ENCODE data around the gene SOCS7. TPM values are rescaled to one million over a fixed set of nuclear protein-coding genes. Genes with fewer than 3 reads are reported as not detected.

The SOCS7 gene
- total RNA-seq, 1 donor from 2014 or later = 19.0 TPM

- TF ChIP-seq CTCF (IDR thresholded peaks at IDR 0.05; ENCODE audit: insufficient read depth, low read length, severe bottlenecking) = no peak
- FAIRE-seq (no peak), DNase-seq (ENCODE audit: low read depth) (no peak)
- Histone ChIP-seq H3K36me3 (ENCODE audit: control insufficient read depth, insufficient read depth, low read length) (no peaks in the 10 kb centered on the region), H3K4me3 (ENCODE audit: low read depth, low read length) (no peak overlapping the region), H3K27me3 (ENCODE audit: control insufficient read depth, insufficient read depth, low read length) (peaks cover 25% of the 10 kb centered on the region)
These were observed 65.2 kb downstream of the SOCS7 start for GRCh38 chr17:38416840-38417209.

- H3K27me3 ChIP-seq (ENCODE audit: control insufficient read depth, insufficient read depth, low read length) = peaks cover 27% of the 10 kb centered on the region
These were observed 65.7 kb downstream of the SOCS7 start for GRCh38 chr17:38417210-38417951.

GRCh38 chr17:38418062-38418692 lies 66.5 kb downstream of the SOCS7 start:
- H3K4me3 ChIP-seq (ENCODE audit: low read depth, low read length) = no peak overlapping the region
- H3K27me3 ChIP-seq (ENCODE audit: control insufficient read depth, insufficient read depth, low read length) = peaks cover 27% of the 10 kb centered on the region
- TF ChIP-seq CTCF (IDR thresholded peaks at IDR 0.05; ENCODE audit: insufficient read depth, low read length, severe bottlenecking) = no peak
- FAIRE-seq = no peak
- H3K36me3 ChIP-seq (ENCODE audit: control insufficient read depth, insufficient read depth, low read length) = no peaks in the 10 kb centered on the region
- no peak for DNase-seq (ENCODE audit: low read depth)

More at GRCh38 chr17:38417210-38417951, 65.7 kb downstream of the SOCS7 start:
- no peak for TF ChIP-seq CTCF (IDR thresholded peaks at IDR 0.05; ENCODE audit: insufficient read depth, low read length, severe bottlenecking)
- DNase-seq (ENCODE audit: low read depth) (no peak), FAIRE-seq (no peak)
- Histone ChIP-seq H3K36me3 (ENCODE audit: control insufficient read depth, insufficient read depth, low read length) (no peaks in the 10 kb centered on the region), H3K4me3 (ENCODE audit: low read depth, low read length) (no peak overlapping the region)

GRCh38 chr17:38418693-38419507 lies 67.3 kb downstream of the SOCS7 start:
- FAIRE-seq (no peak), DNase-seq (ENCODE audit: low read depth) (no peak)
- H3K27me3 ChIP-seq (ENCODE audit: control insufficient read depth, insufficient read depth, low read length) = peaks cover 27% of the 10 kb centered on the region
- H3K36me3 ChIP-seq (ENCODE audit: control insufficient read depth, insufficient read depth, low read length) = no peaks in the 10 kb centered on the region
- TF ChIP-seq CTCF (IDR thresholded peaks at IDR 0.05; ENCODE audit: insufficient read depth, low read length, severe bottlenecking) = no peak
- H3K4me3 ChIP-seq (ENCODE audit: low read depth, low read length) = no peak overlapping the region

GRCh38 chr17:38419508-38419981 lies 67.9 kb downstream of the SOCS7 start:
- DNase-seq (ENCODE audit: low read depth) = no peak
- no peaks in the 10 kb centered on the region for H3K36me3 ChIP-seq (ENCODE audit: control insufficient read depth, insufficient read depth, low read length)
- no peak for TF ChIP-seq CTCF (IDR thresholded peaks at IDR 0.05; ENCODE audit: insufficient read depth, low read length, severe bottlenecking)
- FAIRE-seq = no peak
- H3K4me3 ChIP-seq (ENCODE audit: low read depth, low read length) = no peak overlapping the region
- H3K27me3 ChIP-seq (ENCODE audit: control insufficient read depth, insufficient read depth, low read length) = peaks cover 27% of the 10 kb centered on the region

Measured in bronchial epithelial cell (primary cell).